PC-9 (cell line): ENCODE measurements around the gene TUBB8. TPM values are rescaled to one million over a fixed set of nuclear protein-coding genes. Genes with fewer than 3 reads are reported as not detected.

Experiments used
- BruUV-seq: library from RNA; stranded (reverse); fragments of 400-500 nt; replicated peaks from 2 replicates; lab custom pipeline; 2021; lab: Mats Ljungman, UMichigan
- CTCF ChIA-PET: fragments of 300-600 bp; sonication (Branson Sonifier 250); formaldehyde crosslinking; loops from one replicate; lab custom pipeline; 2022; ENCODE audit warnings: antibody characterized with exemption; lab: Charles Lee
- POLR2A ChIA-PET: fragments of 300-600 bp; sonication (Branson Sonifier 250); formaldehyde crosslinking; loops from one replicate; lab custom pipeline; 2022; ENCODE audit warnings: antibody characterized with exemption; ENCODE audit not compliant: unreplicated experiment; lab: Charles Lee
- DNase-seq, 2 experiments: peaks; one replicate each; pipeline versions ENCODE4 v3.0.0 to v3.0.0-alpha.2; 2015 to 2022; ENCODE audit warnings: mixed read lengths in 1 of 2
- H2AFZ ChIP-seq: fragments of 200-600 bp; sonication (generic); 2 replicates; pipeline ENCODE4 v1.8.1; 2017; ENCODE audit warnings: antibody characterized with exemption
- H3F3A ChIP-seq: fragments of 200-600 bp; sonication (generic); 2 replicates; pipeline ENCODE4 v1.8.1; 2017; ENCODE audit warnings: antibody characterized with exemption, mild to moderate bottlenecking, low read depth; ENCODE audit not compliant: insufficient read depth
- H3K27ac ChIP-seq: fragments of 200-600 bp; sonication (generic); 2 replicates; pipeline ENCODE4 v1.6.1; 2016; ENCODE audit warnings: mixed run types
- H3K27me3 ChIP-seq: fragments of 200-600 bp; sonication (generic); 2 replicates; pipeline ENCODE4 v1.6.1; 2016; ENCODE audit warnings: low read depth, mixed run types; ENCODE audit not compliant: insufficient read depth
- H3K36me3 ChIP-seq: fragments of 200-600 bp; sonication (generic); 2 replicates; pipeline ENCODE4 v1.6.1; 2016; ENCODE audit warnings: low read depth, mixed run types
- H3K4me1 ChIP-seq: fragments of 200-600 bp; sonication (generic); replicated peaks from 2 replicates; pipeline ENCODE4 v1.6.1; 2016; ENCODE audit warnings: mixed run types; ENCODE audit not compliant: insufficient read depth
- H3K4me2 ChIP-seq: fragments of 200-600 bp; sonication (generic); 2 replicates; pipeline ENCODE4 v1.6.1; 2017; ENCODE audit warnings: mixed run types
- H3K4me3 ChIP-seq: fragments of 200-600 bp; sonication (generic); 2 replicates; pipeline ENCODE4 v1.6.1; 2016; ENCODE audit warnings: mixed run types
- H3K79me2 ChIP-seq: fragments of 200-600 bp; sonication (generic); 2 replicates; pipeline ENCODE4 v1.6.1; 2017; ENCODE audit warnings: low read depth, mixed run types
- H3K9me2 ChIP-seq: fragments of 200-600 bp; sonication (generic); 2 replicates; pipeline ENCODE4 v1.8.1; 2017; ENCODE audit warnings: mild to moderate bottlenecking; ENCODE audit not compliant: insufficient read depth
- H3K9me3 ChIP-seq: fragments of 200-600 bp; sonication (generic); 2 replicates; pipeline ENCODE4 v1.8.1; 2016; ENCODE audit warnings: low read depth; ENCODE audit not compliant: insufficient read depth
- H4K20me1 ChIP-seq: fragments of 200-600 bp; sonication (generic); 2 replicates; pipeline ENCODE4 v1.8.1; 2017; ENCODE audit not compliant: insufficient read depth
- CTCF ChIP-seq: fragments of 200-600 bp; sonication (generic); conservative IDR thresholded peaks from 2 replicates; pipeline ENCODE4 v1.6.1; 2017; ENCODE audit warnings: mixed run types, antibody characterized with exemption, mild to moderate bottlenecking, moderate library complexity
- EZH2 ChIP-seq: fragments of 200-600 bp; sonication (generic); IDR thresholded peaks from 2 replicates; pipeline ENCODE4 v1.8.0; 2017; ENCODE audit warnings: antibody characterized with exemption, low read depth
- intact Hi-C: fragments of 100-400 bp; cut with micrococcal nuclease; formaldehyde crosslinking; loops from one replicate; pipeline ENCODE4 v1.10.0; 2022; ENCODE audit not compliant: unreplicated experiment
- total RNA-seq: library from RNA; stranded (reverse); gene quantifications from 2 replicates; pipeline ENCODE4 v1.2.3, GENCODE V29; 2021

The TUBB8 gene
- total RNA-seq, 1 experiment from 2014 or later: 0.59 TPM

- Histone ChIP-seq H3K27me3 (no peaks in the 10 kb centered on the region), H3K4me1 (peaks cover 19% of the 10 kb centered on the region), H3K4me3 (no peak overlapping the region), H3K9me2 (no peaks in the 10 kb centered on the region), H3K4me2 (no peak overlapping the region), H3F3A (peaks cover 4% of the 10 kb centered on the region; the same call in 1 of the 2 replicates), H3K9me3 (peaks cover 7% of the 10 kb centered on the region; the same call in 1 of the 2 replicates), H3K27ac (no peak overlapping the region), H3K36me3 (no peaks in the 10 kb centered on the region), H3K79me2 (no peaks in the 10 kb centered on the region), H2AFZ (no peak overlapping the region), H4K20me1 (no peaks in the 10 kb centered on the region)
- POLR2A ChIA-PET: no interaction called here
- DNase-seq: no peak
- TF ChIP-seq CTCF (no peak), EZH2 (no peak)
- intact Hi-C loops: no loop called here
- CTCF ChIA-PET: no interaction called here
- no TSS peak for BruUV-seq
Measured at GRCh38 chr10:91313-91712, 42.2 kb upstream of the TUBB8 start.

GRCh38 chr10:90161-90560 lies 41.1 kb upstream of the TUBB8 start:
- H2AFZ ChIP-seq: no peak overlapping the region
- H3K4me3 ChIP-seq: no peak overlapping the region
- no peak for DNase-seq
- no peaks in the 10 kb centered on the region for H3K27me3 ChIP-seq
- H3K36me3 ChIP-seq: no peaks in the 10 kb centered on the region
- no peak overlapping the region for H3K27ac ChIP-seq
- intact Hi-C loops: no loop called here
- no peak for TF ChIP-seq CTCF
- TF ChIP-seq EZH2: no peak
- peaks cover 7% of the 10 kb centered on the region; the same call in 1 of the 2 replicates for H3K9me3 ChIP-seq
- no TSS peak for BruUV-seq
- H3K4me2 ChIP-seq: no peak overlapping the region
- no peaks in the 10 kb centered on the region for H4K20me1 ChIP-seq
- ChIA-PET POLR2A (no interaction called here), CTCF (no interaction called here)
- H3K79me2 ChIP-seq: no peaks in the 10 kb centered on the region
- H3K9me2 ChIP-seq: no peaks in the 10 kb centered on the region
- peaks cover 4% of the 10 kb centered on the region; the same call in 1 of the 2 replicates for H3F3A ChIP-seq
- peaks cover 19% of the 10 kb centered on the region for H3K4me1 ChIP-seq

GRCh38 chr10:89248-89647 lies 40.2 kb upstream of the TUBB8 start:
- no peaks in the 10 kb centered on the region for H3K27me3 ChIP-seq
- ChIA-PET POLR2A (no interaction called here), CTCF (interaction anchor here (0.6 kb wide), 1 partner anchor 12 kb away, joined by 3 read pairs; no protein-coding TSS in a partner anchor)
- no peak overlapping the region for H3K27ac ChIP-seq
- intact Hi-C loops: no loop called here
- no peaks in the 10 kb centered on the region for H4K20me1 ChIP-seq
- peaks cover under 1% of the 10 kb centered on the region; the same call in 1 of the 2 replicates for H3K9me3 ChIP-seq
- no peak overlapping the region for H2AFZ ChIP-seq
- H3K4me1 ChIP-seq: peaks cover 19% of the 10 kb centered on the region
- H3K4me2 ChIP-seq: no peak overlapping the region
- H3K79me2 ChIP-seq: no peaks in the 10 kb centered on the region
- TF ChIP-seq EZH2: no peak
- no peak for TF ChIP-seq CTCF
- no peaks in the 10 kb centered on the region for H3K9me2 ChIP-seq
- H3K36me3 ChIP-seq: no peaks in the 10 kb centered on the region
- no peak overlapping the region for H3K4me3 ChIP-seq
- no TSS peak for BruUV-seq
- DNase-seq: no peak
- peaks cover 4% of the 10 kb centered on the region; the same call in 1 of the 2 replicates for H3F3A ChIP-seq
